ENCODE results near the gene AHCYL2.

The AHCYL2 gene

DNA sequence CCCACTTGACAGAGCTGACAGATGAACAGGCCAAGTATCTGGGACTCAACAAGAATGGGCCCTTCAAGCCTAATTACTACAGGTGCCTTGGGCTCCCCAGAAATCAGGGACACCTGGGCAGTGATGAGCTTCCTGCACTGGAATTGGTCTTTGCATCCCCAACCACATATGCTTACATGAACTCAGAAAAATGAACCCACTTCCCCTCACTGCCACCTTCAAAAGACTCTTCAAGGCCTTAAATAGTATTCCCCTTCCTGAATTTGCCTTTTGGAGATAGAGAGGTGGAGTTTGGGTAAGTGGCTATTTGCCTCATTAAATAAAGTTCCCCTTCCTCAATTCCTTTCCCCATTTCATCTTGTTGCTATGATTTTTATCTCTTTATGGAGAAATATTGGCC, 201.7 kb downstream of the AHCYL2 start:
- Histone ChIP-seq H3K9me3 (no peaks in the 10 kb centered on the region), H3K4me3 (ENCODE audit: low read depth in 1 of 2, low read length in 1 of 2) (no peak overlapping the region), H3K27me3 (peaks cover 16% of the 10 kb centered on the region), H3K27ac (no peak overlapping the region), H3K4me1 (ENCODE audit: control insufficient read depth in 1 of 2, insufficient read depth in 1 of 2, low read depth in 1 of 2, low read length in 1 of 2) (no peaks in the 10 kb centered on the region), H3K36me3 (peaks cover 8% of the 10 kb centered on the region)
- TF ChIP-seq, protein P1, sequence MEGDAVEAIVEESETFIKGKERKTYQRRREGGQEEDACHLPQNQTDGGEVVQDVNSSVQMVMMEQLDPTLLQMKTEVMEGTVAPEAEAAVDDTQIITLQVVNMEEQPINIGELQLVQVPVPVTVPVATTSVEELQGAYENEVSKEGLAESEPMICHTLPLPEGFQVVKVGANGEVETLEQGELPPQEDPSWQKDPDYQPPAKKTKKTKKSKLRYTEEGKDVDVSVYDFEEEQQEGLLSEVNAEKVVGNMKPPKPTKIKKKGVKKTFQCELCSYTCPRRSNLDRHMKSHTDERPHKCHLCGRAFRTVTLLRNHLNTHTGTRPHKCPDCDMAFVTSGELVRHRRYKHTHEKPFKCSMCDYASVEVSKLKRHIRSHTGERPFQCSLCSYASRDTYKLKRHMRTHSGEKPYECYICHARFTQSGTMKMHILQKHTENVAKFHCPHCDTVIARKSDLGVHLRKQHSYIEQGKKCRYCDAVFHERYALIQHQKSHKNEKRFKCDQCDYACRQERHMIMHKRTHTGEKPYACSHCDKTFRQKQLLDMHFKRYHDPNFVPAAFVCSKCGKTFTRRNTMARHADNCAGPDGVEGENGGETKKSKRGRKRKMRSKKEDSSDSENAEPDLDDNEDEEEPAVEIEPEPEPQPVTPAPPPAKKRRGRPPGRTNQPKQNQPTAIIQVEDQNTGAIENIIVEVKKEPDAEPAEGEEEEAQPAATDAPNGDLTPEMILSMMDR (IDR thresholded peaks at IDR 0.05) = no peak

DNA sequence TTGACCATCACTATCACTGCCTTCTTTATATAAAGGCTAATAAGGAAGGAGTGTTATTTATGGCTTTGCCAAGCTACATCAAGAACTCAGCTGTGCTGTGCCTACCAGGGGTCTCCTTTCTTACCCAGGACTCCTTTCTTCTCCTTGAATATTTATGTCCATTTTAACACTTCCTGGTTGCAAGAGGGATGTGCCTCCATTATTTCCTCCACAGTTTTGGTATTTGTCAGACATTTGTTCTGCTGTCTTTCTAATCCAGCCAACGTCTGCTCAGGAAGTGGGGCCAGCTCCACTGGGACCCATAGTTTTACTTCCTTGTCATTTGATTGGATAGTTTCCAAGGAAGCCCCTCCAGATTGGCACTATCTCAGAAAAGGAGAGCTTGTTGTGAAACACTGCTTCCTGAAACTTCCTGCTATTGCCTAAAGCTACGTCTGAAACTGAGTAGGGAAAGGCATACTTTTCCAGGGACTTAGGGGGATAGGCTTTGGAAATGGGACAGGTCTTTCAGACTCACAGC, 202.8 kb downstream of the AHCYL2 start:
- Histone ChIP-seq H3K9me3 (no peaks in the 10 kb centered on the region), H3K27ac (no peak overlapping the region), H3K27me3 (peaks cover 27% of the 10 kb centered on the region), H3K4me1 (ENCODE audit: control insufficient read depth in 1 of 2, insufficient read depth in 1 of 2, low read depth in 1 of 2, low read length in 1 of 2) (no peaks in the 10 kb centered on the region), H3K4me3 (ENCODE audit: low read depth in 1 of 2, low read length in 1 of 2) (no peak overlapping the region), H3K36me3 (peaks cover 8% of the 10 kb centered on the region)
- TF ChIP-seq, protein P1 (IDR thresholded peaks at IDR 0.05) = no peak

DNA sequence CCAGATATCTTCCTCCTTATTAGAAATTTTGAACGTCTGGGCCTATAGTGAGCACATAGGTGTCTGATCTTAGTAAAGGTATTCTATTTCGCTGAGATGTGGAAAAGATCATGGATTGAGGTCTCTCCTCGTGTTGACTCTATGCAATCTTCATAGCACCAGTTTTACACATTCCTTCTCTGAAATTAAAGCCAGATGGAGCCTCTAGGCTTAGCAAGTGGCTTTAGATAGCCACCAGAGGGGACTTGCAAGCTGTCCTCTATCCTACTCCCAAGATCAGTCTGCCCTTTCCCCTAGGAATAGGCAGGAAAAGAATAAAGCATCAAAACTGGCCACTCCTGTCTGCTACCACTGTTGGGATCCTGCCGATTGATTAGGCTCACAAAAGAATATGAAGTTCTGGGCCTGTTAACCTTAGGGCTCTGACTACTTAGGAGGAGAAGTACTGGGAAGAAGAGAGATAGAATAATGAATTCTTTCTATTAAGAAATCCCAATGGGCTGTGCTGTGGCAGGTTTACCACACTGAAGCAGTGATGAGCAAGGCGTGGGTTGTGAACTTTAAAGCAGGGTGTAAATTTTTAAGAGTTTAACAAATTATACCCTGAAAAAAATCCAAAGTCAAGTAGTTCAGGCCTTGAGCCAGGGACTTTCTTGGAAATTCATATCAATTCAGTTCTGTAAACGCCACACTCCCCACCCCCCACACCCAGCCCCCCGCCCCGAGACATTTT, 207.2 kb downstream of the AHCYL2 start:
- Histone ChIP-seq H3K36me3 (no peaks in the 10 kb centered on the region), H3K9me3 (no peaks in the 10 kb centered on the region), H3K4me1 (ENCODE audit: control insufficient read depth in 1 of 2, insufficient read depth in 1 of 2, low read depth in 1 of 2, low read length in 1 of 2) (peaks cover 15% of the 10 kb centered on the region in 2 experiments), H3K27me3 (peaks cover 72% of the 10 kb centered on the region), H3K27ac (no peak overlapping the region), H3K4me3 (ENCODE audit: low read depth in 1 of 2, low read length in 1 of 2) (no peak overlapping the region)
- TF ChIP-seq, protein P1 (IDR thresholded peaks at IDR 0.05) = no peak

DNA sequence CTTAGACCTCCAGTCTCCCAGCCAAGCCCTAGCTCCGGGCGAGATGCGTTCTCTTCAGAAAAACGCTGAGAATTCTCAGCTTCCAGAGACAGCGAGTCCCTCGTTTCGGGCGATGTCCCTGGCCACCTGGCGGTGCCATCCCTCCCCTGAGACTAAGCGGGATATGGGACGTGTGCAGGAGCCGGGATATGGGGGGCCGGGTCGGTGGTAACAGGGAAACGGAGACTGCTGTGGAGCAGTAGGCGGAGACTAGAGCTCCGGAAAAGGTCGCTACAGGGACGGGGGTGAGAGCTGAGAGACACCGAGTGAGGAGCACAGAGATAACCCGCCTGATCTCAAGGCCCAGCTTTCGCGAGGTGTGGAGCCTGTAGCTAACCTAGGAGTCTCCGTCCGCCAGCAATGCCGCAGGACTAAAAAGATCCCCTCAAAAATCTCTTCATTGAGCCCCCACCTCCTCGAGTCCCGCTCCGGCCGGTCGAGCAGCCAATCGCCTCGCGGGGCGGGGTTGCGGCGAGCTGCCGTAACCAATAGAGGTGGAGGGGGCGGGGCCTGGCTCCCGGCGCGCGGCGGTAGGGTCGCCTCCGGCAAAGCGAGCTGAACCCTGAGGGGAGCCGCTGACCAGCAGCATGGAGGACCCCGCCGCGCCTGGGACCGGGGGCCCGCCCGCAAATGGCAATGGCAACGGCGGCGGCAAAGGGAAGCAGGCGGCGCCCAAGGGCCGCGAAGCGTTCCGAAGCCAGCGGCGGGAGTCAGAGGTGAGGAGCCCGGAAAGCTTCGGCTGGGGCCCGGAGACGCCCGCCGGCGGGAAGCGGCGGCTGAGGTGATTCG, 209.2 kb downstream of the AHCYL2 start, which contains the start of gene STRIP2:
TSS of gene STRIP2 (plus strand) at position 586 of the 828 bp plus-strand sequence. CDS start at position 627, 41 bp downstream.
- Histone ChIP-seq H3K27me3 (peaks cover 91% of the 10 kb centered on the region), H3K4me3 (ENCODE audit: low read depth in 1 of 2, low read length in 1 of 2) (peak within 1 kb of the TSS; percentile 82 to 89), H3K36me3 (no peaks in the 10 kb centered on the region), H3K27ac (no peak within 1 kb of the TSS), H3K4me1 (ENCODE audit: control insufficient read depth in 1 of 2, insufficient read depth in 1 of 2, low read depth in 1 of 2, low read length in 1 of 2) (peaks cover 15% of the 10 kb centered on the region in 2 experiments), H3K9me3 (no peaks in the 10 kb centered on the region)
- TF ChIP-seq, protein P1 (IDR thresholded peaks at IDR 0.05) = no peak

DNA sequence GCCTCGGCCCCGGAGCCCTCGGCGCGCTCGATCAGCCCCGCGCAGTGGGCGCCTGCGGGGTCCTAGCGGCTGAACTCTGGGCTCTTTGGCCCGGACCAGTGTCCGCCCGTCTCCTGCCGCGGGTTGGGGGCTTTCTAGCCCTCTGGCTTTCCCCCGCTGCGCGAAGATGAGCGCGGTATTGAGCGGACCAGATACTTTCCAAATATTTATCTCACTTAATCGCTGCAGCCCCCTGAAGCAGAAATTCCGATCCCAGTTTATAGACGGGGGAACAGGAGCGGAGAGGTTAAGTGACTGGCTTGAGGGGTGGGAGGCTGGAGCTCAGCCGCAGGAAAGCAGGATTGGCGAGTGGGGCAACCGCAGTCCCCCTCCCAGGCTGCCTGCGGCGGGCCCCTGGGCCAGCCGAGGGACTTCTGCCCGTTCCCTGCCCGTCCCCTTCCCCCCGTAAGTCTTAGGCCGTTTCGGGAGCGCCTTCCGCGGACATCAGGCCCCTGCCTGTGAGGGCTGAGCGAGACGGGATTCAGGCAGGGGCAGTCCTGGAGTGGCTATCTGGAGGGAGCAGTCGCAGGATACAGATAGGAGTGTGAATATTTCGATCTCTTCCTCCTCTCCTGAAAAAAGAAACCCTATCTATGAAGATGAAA, 210.0 kb downstream of the AHCYL2 start:
- Histone ChIP-seq H3K27ac (no peak overlapping the region), H3K4me1 (ENCODE audit: control insufficient read depth in 1 of 2, insufficient read depth in 1 of 2, low read depth in 1 of 2, low read length in 1 of 2) (peaks cover 15% of the 10 kb centered on the region in 2 experiments), H3K36me3 (no peaks in the 10 kb centered on the region), H3K4me3 (ENCODE audit: low read depth in 1 of 2, low read length in 1 of 2) (peak overlapping the region; percentile 82 to 89), H3K9me3 (no peaks in the 10 kb centered on the region), H3K27me3 (peaks cover 99% of the 10 kb centered on the region)
- TF ChIP-seq, protein P1 (IDR thresholded peaks at IDR 0.05) = no peak

All from neutrophil (primary cell).